HG02970 (cell line): ENCODE measurements around the gene C6orf118.

Experiments
- ATAC-seq: cut with Tn5 transposase; IDR thresholded peaks from one replicate; pipeline ENCODE4 v1.9.1; 2021; ENCODE audit warnings: mild to moderate bottlenecking, moderate library complexity, moderate number of reproducible peaks; ENCODE audit not compliant: unreplicated experiment, low FRiP score

Gene C6orf118

DNA sequence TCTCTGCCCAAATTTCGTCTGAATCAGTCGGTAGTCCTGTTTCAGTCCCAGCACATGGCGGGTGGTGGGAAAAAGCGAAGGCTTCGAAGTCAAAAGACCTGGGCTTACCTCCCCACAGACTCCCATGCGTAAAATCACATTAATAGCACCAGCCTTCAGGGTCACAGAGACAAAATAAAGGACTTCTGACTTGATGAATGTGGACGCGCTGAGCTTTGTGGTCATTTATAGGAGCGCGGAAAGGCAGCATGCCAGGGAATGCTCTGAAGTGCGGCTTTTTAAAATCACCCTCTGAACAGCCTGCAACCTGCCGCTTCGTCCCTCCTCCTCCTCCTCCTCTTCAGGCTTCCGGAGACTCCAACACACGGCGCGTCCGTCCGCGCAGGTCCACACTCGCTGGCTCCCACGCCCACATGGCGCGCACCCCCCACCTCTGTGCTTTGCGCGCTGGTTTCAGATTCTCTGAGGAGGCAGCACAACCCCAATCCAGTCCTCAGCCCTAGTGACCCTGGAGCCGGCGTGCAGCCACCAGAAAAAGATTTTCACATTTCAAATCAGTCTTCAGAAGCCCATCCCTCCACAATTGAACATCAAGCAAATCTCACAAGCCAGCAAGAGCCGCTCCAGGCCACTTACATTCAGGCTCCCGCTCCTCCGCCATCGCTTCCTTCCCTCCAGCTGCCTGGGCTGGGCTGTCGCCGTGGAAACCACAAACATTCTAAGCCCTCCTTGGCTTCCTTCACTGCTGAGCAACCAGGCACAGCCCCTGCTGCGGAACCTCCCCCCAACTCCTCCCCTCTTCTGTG, at the start of gene C6orf118:
Gene C6orf118, minus strand, starts transcription at position 680 of the 806 bp plus-strand sequence. Its CDS starts 19 bp downstream, at position 661.
- no peak for ATAC-seq

DNA sequence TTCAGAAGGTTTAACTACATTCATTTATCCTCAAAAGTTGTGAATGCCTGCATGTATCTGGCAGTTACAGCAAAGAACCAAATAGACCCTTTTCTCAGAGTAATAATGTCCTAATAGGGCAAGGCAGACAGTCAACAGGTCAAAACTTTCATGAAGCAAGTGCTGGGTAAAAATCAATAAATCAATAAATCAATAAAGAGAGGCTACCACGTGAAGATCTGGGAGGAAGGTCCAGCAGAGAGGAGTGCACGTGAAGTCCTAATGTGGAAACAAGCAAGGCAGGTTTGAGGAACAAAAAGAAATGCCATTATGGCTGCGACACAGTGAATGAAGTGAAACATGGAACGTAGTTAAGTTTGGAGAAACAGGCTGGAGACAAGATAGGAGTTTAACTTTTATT, 36.3 kb upstream of the C6orf118 start:
- no peak for ATAC-seq

DNA sequence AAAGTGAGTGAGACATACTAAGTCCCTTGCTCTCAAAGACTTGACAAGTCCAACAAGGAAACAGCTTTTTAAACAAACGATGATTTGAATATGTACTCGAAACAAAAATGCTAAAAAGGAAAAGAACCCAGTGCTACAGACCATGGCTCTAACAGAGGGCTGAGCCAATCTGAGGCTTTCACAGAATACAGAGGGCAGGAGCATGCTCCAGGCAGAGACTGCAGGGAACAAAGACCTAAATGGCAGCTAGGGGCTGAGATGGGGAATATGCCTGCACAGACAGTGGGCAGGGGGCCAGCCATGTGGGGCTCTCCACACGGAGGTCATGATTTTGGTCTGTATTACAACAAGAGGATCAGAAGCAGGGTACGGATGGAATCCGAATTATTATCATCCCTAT, 31.1 kb upstream of the C6orf118 start:
- no peak for ATAC-seq

DNA sequence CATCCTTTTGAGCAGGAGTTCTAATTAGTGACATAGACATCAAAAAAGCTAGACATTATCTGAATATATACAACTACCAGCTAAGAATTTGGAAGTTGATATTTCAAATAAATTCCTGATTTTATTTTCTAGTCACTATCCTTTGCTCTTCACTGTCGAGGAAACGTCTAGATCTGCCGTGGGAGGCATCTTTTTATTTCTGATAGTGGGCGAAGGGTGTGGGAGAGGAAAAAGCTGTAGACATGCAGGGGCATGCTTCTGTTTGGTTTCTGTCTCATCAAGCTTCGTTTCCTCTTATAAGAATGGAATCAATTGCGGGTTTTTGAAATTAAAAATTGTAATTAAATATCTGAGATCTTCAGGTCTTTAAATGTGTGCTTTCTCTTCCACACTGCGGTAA, 16.2 kb upstream of the C6orf118 start:
- ATAC-seq: no peak

DNA sequence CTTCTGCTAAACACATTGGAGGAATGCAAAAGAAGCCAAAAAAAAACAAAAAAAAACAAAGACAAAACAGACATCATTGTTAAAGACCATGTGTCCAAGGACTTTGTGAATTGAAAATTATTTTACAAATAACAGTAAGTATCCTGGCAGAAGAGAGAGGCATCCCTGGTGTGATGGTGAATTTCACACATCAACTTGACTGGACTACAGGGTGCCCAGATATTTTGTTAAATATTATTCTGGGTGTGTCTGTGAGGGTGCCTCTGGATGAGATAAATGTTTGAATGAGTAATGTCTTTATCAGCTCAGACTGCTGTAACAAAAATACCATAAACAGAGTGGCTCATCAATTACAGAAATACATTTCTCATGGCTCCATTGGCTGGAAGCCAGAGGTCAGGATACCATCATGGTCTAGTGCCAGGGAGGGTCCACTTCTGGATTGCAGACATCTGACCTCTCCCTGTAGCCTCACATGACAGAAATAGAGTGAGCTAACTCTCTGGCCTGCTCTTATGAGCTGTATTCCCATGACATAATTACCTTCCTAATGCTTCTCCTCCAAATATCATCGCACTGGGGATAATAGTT, 12.2 kb upstream of the C6orf118 start:
- no peak for ATAC-seq

DNA sequence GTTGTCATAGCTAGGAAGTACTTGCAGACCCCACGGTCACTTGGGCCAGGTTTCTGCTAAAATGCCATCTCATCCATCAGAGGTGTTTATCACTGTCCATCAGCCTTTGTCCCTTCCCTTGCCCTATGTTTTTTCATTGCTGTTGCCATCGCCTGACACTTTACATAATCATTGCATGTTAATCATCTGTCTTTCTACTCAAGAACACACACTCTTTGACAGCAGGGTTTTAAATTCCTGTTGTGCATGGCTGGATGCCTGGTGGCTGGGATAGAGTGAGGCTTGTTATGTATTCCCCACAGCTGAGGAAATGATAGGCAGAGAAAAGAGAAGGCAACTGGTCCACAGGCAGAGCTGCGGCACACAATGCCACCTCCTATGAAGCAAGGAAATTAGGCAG, 11.7 kb upstream of the C6orf118 start:
- ATAC-seq: no peak

DNA sequence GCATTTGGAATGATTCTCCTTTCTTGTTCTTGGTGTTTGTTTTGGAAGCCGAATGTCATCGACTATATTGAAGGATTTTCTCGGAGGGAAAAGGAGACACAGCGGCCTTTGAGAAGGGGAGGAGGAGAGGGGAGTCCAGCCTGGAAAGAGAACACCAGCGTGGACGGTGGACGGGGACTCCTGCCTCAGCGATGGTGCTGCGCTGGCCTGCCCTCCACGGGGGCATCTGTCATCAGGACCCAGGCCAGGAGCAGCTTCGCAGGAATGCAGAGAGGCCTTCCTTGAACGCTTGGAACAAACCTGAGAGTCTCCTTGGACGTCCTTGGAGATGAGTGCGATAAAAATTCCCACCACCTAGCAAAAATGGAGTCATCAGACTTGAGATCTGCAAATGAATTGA, 8.3 kb upstream of the C6orf118 start:
- ATAC-seq: no peak

DNA sequence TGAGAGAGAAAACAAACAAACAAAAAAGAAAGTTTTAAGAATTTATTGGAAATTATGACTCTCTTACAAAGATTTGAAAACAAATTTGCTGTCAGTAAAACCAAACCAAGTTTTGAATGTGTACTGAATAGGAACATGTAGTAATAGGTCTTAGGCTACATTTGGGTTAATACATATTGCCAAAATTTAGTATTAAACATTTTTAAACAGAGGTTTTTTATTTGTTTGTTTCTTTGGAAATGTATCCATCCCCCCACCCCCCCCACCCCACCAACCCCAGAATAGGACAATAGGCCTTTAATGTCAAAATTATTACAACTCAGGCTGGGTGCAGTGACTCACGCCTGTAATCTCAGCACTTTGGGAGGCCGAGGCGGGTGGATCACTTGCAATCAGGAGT, 2.5 kb downstream of the C6orf118 start:
- no peak for ATAC-seq

DNA sequence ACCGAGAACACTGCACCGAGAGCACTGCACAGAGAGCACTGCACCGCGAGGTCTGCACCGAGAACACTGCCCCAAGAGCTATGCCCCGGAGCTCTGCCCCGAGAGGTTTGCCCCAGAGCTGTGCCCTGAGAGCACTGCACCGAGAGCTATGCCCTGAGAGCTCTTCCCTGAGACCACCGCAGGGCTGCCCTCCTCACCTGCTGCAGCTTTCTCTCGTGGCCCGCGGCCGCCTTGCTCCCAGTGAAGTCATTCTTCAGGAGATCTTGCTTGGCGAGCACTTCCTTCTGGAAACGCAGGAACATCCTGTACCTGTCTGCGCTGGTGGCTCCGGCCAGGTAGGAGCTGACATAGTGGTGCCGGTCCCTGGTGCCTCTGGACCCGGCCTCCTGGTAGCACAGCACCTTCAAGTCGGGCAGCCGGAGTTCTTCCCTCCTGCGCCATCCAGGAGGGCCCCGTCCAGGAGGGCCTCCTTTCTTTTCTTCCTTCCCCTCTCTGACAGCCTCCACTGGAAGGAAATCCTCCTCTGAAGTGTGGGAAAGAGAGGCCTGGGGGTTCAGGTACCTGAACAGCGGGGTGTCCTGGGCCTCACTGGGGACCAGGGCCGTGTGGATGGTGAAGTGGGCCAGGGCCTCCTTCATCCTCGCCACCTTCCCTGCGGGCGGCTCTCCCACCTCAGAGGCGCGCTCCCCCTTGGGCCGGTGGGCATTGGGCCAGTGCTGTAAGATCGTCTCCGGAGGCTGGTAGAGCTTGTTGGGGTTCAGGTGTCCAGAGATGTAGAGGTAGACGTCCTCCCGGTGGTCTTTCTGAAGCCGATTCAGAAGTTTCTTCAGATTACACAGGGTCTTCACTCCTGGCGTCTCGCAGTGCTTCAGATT, 7.8 kb downstream of the C6orf118 start:
- ATAC-seq: no peak

DNA sequence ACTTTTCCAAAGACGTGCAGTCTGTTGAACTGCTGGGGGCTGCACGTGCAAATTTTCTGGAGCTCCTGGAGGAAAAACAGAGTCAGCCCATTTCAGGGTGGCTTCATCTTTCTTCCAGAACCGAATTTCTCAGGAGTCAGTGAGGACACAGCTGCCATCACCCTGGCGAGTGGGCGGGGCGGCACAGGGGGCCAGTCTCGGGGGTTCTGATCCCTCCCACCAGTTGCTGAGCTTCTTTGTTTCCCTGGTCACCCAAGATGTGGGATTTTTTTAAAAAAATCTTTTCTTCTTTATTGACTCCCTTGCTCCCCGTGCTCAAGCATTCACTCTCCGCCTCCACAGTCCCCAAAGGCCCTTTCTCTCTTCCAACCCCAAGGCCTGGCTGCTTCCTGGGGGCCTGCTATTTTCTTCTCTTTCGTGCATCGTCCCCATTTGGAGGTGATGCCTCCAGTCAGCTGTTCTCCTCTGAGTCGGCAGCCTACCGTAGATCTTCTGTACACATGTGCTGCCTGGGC, 8.9 kb downstream of the C6orf118 start:
- ATAC-seq: no peak

DNA sequence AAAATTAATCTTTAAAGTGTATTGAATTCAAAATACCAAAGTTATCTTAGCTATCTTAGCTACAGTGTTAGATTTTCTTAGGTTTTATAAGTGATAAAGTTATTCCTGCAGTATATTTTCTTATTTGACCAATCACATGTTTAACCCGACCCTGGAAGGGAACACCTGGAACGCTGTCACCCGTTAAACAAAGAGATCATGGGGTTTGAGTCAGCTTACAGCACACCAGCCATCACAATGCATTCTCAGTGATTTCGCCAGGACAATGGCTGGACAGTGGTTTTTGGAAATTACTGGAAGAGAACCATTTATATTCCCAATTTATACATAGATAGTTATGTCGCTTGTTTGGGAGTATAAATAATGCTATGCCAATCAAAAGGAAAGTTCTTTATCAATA, 10.5 kb downstream of the C6orf118 start:
- no peak for ATAC-seq

DNA sequence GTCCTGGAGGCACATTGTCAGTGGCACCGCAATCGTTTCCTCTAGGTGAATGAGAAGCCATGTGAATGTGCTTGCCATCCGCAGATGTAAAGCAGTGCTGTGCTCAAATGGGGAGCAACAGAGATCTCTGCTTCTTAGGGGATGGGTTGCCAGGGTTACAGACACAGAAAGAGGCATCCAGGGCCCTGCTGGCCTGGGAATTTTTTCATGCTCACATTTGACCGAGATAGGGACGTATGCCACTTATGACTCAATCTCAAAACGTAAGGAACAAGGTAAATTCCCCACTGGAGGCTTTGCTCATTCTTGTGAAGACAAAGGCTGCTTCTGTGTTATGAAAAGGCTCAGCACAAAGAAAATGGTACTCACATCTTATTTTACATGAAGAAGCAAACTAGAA, 11.0 kb downstream of the C6orf118 start:
- ATAC-seq: no peak

DNA sequence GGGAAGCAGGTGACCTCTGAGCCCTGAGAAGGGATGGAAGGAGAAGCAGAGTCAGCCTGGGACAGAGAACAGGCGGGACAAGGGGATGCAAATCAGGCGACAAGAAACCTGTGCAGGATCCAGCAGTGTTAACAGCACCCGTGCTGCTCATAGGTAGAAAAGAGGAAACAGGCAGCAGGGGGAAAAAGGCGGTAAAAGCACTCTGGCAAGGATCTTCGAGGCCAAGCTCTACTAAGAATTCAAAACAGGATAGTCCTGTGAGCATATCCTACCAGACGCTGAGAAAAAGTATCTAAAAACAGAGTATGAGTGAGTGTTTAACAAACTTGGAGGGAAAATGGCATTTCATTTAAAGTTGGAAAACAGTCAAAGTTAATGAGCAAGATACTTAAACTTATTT, 16.7 kb downstream of the C6orf118 start:
- ATAC-seq: no peak

DNA sequence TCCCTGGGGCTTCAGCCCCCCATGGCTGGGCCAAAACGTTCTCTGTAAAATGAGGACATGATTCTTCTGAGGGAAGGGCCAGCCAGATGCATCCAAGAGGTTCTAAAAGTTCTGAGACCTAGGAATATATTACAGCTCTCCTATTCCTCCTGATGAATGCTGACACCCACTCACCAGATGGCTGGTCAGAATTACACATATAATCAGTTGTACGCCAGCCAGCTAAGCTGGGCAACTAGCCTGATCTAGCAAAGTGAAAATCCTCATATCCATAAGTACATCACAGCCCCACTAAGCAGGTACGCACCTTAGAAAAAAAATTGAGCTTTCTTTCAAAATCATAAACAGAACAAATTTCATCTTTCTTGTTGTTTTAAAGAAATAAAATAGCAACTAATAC, 34.8 kb downstream of the C6orf118 start:
- ATAC-seq: no peak

DNA sequence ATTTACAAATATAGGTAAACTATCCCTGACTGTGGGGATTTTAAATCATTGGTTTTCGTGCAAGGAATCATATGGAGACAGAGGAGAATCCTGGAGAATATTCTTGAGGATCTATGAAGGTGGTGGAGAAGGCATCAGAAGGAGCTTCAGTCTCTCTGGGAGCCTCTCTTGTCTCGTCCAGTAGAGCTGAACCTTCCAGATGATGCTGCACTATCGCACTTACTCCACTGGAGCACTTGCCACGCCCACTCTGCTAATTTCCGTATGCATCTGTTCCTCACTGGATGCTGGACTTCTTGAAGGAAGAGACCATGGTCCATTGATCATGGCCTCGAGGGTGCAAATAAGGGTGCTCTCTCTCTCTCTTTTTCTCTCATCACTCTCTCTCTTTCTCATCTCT, 36.8 kb downstream of the C6orf118 start:
- no peak for ATAC-seq

DNA sequence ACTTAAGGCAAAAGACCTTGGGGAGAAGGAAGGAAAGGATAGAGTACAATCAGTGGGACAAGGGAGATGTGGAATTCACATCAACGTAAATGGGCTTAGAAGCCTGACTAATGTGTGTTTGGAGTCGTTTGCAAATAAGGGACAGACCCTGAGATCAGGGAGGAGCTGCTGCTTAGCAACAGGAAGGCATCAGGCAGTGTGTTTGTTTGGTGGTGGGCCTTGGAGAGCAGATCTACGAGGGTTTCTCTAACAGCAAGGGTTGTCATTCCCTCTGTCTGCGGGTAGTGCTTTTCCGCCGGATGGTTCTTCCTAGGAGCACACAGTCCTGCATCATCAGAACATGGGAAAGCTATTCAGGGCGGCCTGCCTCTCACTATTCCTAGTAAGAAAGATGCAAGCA, 40.4 kb downstream of the C6orf118 start:
- no peak for ATAC-seq

DNA sequence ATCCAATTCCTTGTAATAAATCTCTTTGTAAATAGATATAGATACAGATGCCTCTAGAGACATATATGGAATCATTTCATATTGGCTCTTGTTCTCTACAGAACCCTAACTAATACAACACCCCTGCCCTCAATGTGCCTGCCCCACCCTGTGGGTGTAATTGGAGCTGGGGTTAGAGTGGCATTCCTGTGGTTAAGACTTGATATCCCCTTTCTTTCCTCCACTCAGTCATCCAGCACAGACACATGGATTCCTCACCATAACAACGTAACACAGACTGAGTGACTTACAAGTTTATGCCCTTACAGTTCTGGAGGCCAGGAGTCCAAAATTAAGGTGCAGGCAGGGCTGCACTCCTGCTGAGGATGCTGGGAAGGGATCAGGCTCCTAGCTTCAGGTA, 42.8 kb downstream of the C6orf118 start:
- ATAC-seq: no peak

DNA sequence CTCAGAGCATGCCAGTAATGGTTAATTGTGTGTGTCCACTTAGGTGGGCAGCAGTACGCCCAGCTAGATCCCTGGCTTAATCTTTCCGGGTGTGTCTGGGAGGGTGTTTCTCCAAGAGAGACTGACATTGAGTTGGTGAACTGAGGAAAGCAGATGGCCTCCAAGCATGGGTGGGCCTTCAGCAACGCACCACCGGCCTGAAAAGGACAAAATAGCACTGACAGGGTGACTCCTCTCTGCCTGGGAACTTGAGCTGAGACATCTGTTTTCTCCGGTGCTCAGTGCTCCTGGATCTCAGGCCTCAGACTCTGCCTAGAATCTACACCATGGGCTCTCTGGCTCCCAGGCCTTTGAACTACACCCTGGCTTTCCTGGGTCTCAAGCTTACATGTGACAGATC, 43.2 kb downstream of the C6orf118 start:
- no peak for ATAC-seq

DNA sequence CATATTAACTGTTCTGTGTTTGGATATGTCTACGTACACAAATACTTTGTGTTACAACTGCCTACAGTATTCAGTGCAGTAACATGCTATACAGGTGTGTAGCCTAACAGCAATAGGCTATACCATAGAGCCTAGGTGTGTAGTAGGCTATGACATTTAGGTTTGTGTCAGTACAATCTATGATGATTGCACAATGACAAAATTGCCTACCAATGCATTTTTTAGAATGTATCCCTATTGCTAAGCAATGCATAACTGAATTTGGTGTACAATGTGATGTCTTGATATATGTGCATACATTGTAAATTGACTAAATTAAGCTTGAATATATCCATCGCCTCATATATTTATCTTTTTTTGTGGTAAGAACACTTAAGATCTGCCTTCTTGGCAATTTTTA, 48.9 kb downstream of the C6orf118 start:
- no peak for ATAC-seq

DNA sequence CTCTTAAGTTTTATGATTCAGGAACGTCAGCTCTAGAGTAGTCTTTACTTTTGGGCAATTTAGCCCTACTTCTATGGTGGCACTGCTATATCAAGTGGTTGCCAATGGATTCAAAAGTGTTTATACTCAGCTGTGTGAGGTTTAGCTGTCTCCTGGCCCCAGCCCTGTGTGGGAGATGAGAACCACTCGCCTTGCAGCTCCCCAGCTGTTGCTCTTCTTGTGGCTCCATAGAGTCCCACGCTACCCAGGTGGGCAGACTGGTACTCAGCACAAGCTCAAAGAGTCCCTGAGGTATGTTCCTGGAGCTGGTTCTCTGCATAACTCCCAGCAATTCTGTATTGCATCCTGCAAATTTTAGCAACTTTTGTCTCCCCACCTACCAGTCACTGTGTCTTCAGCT, 59.6 kb downstream of the C6orf118 start:
- ATAC-seq: no peak

DNA sequence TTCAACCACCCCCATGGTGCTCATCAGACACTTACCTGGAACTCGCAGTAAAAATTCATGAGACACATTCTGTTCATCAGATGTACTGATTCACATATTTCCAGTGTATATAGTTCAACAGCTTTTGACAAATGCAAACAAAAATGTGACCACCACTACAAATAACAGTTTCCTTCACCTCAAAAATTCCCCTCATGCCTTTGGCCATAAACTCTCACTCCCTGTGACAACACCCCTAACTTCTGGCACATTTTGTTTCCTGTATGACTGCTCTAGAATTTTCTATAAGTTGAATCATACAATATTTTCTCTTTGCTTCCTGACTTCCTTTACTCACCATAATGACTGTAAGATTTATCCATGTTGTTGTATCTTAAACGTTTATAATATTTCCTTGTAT, 63.7 kb downstream of the C6orf118 start:
- no peak for ATAC-seq
